ENCODE results near the gene PLAAT4. TPM values are rescaled to one million over a fixed set of nuclear protein-coding genes. Genes with fewer than 3 reads are reported as not detected.

Gene PLAAT4
- total and polyA plus RNA-seq, 10 of the 15 experiments (the other 5 are each of a cell fraction or from before 2014, with no cell fraction given) = 6.0 to 34.3 (median 12.4) TPM

GRCh38 chr11:63551091-63551888 is 14.7 kb downstream of the PLAAT4 start (continued):
- TF ChIP-seq NFYB (IDR thresholded peaks at IDR 0.05; ENCODE audit: insufficient read depth, low read depth, low read length) (no peak), HDGF (IDR thresholded peaks at IDR 0.05) (no peak), TCF3 (IDR thresholded peaks at IDR 0.05; ENCODE audit: borderline replicate concordance, insufficient read depth, low read depth, low read length) (no peak), ATF7 (IDR thresholded peaks at IDR 0.05; ENCODE audit: low read depth) (no peak), E4F1 (IDR thresholded peaks at IDR 0.05; ENCODE audit: borderline replicate concordance, partially characterized antibody) (no peak), IKZF1 (conservative IDR thresholded peaks at IDR 0.05) (no peak)
- TF ChIP-seq, protein P1, sequence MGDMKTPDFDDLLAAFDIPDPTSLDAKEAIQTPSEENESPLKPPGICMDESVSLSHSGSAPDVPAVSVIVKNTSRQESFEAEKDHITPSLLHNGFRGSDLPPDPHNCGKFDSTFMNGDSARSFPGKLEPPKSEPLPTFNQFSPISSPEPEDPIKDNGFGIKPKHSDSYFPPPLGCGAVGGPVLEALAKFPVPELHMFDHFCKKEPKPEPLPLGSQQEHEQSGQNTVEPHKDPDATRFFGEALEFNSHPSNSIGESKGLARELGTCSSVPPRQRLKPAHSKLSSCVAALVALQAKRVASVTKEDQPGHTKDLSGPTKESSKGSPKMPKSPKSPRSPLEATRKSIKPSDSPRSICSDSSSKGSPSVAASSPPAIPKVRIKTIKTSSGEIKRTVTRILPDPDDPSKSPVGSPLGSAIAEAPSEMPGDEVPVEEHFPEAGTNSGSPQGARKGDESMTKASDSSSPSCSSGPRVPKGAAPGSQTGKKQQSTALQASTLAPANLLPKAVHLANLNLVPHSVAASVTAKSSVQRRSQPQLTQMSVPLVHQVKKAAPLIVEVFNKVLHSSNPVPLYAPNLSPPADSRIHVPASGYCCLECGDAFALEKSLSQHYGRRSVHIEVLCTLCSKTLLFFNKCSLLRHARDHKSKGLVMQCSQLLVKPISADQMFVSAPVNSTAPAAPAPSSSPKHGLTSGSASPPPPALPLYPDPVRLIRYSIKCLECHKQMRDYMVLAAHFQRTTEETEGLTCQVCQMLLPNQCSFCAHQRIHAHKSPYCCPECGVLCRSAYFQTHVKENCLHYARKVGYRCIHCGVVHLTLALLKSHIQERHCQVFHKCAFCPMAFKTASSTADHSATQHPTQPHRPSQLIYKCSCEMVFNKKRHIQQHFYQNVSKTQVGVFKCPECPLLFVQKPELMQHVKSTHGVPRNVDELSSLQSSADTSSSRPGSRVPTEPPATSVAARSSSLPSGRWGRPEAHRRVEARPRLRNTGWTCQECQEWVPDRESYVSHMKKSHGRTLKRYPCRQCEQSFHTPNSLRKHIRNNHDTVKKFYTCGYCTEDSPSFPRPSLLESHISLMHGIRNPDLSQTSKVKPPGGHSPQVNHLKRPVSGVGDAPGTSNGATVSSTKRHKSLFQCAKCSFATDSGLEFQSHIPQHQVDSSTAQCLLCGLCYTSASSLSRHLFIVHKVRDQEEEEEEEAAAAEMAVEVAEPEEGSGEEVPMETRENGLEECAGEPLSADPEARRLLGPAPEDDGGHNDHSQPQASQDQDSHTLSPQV (IDR thresholded peaks at IDR 0.05) = no peak
